NCI-H2196 (cell line): ENCODE data around the gene ZNF281.
A peak's percentile ranks its signal among the peaks of the same experiment; 100 is the strongest.
"Not testable (repeated sequence)": the region's sequence is repeated elsewhere in the genome, so short reads cannot be mapped to it uniquely, and the experiment has no call there.

Experiments used
- DNase-seq: peaks from one replicate; lab custom pipeline; 2025; ENCODE audit not compliant: unreplicated experiment; lab: John Stamatoyannopoulos, UW

The ZNF281 gene

DNA sequence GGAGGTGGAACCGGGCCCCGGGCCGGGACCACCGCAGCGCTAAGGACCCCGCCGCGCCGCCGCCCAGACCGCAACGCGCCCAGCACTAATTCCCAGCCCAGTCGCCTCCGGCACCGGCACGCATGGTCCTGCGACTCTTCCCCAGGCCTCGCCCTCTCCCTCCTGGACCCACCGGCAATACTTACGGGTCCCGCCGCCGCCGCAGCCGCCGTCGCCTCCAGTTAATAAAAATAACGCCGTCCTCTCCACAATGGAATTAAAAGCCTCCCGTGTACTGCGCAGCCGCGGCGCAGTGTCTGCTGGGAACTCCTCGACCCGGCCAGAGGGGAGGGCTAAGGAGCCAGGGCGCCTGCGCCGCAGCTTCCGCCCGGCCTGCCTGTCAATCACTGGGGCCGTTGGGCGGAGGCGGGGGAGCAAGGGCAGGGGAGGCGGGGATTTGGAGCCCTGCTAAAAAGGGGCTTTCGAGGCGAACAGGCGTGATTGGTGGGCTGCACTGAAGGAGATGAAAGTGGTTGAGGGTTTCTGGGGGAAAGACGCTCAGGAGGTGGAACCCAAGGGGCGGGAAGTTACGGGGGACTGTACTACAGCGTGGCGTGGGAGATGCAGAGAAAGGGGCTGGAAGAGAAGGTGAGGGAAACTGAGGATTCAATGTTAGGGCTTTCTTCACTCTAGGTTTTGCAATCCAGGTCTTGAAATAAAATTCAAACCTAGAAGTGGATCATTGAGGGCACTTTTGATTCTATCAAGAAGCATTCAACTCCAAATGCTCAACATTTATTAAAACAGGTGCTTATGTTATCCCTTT is at the start of gene ZNF281:
TSS of gene ZNF281 (minus strand) at position 276 of the 805 bp plus-strand sequence. CDS start 331 bp downstream, outside the sequence.
- peak; percentile 92 for DNase-seq

- DNase-seq: no peak
Measured at GRCh38 chr1:200458780-200459179, 48.9 kb upstream of the ZNF281 start.

DNA sequence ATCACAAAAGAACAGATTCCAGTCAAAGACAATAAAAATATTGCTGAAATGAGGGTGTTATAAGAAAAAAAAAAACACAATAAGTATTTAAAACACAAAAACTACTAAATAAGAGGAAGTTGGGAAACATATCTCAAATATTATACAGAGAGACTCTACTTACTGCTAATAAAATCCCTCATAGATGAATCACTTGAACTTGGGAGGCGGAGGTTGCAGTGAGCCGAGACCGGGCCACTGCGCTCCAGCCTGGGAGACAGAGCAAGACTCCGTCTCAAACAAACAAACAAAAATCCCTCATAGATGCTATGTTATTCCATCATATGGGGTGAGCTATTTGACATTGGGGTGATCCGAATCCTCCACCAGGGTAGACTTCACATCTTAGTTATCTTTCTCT is 48.0 kb upstream of the ZNF281 start:
- no peak for DNase-seq

DNA sequence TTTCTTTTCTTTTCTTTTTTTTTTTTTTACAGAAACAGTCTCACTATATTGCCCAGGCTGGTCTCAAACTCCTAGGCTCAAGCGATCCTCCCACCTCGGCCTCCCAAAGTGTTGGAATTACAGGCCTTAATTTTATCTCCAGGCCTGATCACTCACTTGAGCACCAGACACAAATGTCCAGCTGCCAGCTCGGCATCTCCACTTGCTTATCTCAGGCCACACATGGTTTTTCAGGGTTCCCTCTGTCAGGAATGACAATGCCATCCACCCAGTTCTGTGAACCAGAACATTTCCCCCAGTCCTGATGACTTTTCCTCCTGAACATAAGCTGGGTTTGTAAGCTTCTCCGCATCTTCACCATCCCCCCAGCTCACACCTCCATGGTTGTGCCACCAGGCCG is 44.6 kb upstream of the ZNF281 start:
- no peak for DNase-seq

- DNase-seq: no peak
Measured at GRCh38 chr1:200453553-200453905, 43.7 kb upstream of the ZNF281 start.

GRCh38 chr1:200452850-200453552 is 43.2 kb upstream of the ZNF281 start:
- DNase-seq: no peak

DNA sequence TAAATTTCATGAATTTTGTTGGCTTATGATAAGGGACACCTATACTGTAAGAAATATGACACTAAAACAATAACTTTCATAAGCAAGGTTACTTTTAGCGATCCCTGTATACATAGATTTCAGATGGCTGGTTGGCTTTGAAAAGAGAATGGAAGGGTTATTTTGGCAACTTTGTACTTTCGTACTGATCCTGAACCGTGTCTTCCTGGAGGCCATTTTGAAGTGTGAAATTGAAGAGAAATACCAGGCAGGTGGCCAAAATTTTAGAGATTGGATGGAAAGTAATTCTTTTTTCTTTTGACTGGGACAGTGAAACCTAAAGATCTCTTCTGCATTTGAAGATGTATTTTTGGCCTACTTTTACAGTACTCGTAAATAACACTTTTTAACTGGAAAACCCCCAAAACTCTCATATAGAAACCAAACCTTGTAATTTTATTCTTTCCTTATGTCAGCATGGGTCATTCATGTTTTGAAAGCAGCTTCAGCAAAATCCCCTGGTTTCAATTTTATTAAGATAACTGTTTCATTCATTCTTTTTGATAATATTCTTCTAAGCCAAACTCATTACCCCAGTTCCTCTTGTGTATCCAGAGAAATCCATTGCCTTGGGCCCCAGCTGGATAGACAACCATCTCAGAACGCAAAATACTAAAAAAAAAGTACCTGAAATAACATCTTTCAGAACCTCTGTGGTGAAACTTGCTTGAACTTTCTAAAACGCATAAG is 38.4 kb upstream of the ZNF281 start:
- no peak for DNase-seq

- no peak for DNase-seq
Measured at GRCh38 chr1:200445213-200445612, 35.4 kb upstream of the ZNF281 start.

- DNase-seq: no peak
Measured at GRCh38 chr1:200444478-200444877, 34.6 kb upstream of the ZNF281 start.

GRCh38 chr1:200443860-200444259 is 34.0 kb upstream of the ZNF281 start:
- DNase-seq: no peak

DNA sequence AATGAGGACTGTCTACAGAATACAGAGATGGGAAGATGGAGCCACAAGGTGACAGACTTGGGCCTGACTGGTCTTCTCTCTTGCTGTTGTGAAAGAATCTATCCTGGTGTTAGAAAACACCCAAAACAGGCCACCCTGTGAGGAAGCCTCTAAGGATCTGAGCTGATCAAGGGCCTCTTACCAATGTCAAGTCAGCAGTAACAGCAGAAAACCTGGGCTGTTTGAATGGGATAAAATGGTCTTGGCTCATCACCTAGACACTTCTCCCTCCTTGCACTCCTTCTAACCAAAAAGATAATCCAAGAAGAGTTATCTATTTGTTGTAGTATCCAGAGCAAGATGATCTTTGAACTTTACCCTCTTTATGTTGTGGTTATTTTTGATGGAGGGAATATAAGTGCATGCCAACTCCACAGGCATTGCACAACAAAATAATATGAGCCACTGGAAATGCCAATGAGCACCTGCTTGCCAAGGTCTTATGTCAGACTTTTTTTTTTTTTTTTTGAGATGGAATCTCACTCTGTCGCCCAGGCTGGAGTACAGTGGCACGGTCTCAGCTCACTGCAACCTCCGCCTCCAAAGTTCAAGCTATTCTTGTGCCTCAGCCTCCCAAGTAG is 32.8 kb upstream of the ZNF281 start:
- DNase-seq: no peak

DNA sequence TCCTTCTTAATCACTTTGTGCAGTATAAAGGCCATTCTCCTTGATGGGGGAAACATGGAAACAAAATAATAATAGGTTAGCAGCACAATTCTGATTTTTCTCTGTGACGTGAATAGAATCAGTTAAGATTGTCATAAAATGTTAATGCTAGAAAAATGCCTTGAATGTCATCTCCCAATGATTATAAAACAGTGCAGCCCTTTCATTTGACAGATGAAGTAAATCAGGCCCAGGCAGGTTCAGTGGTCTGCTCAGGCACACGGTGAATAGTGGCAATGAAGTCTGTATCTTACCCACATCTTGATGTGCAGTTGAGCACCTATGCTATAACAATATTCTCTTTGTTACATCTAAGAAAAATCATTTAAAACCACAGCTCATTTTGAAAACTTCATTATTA is 32.2 kb upstream of the ZNF281 start:
- no peak for DNase-seq

- no peak for DNase-seq
Measured at GRCh38 chr1:200438911-200439310, 29.1 kb upstream of the ZNF281 start.

DNA sequence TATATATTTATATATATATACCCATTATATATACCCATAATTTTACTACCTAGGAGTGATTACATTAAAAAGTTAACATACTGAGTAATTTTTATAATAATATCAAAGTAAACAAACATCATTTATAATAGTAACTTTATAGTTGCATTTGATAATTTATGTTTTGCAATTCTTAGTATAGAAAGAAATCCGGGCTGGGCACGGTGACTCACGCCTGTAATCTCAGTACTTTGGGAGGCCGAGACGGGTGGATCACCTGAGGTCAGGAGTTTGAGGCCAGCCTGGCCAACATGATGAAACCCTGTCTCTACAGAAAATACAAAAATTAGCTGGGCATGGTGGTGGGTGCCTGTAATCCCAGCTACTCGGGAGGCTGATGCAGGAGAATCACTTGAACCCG is 28.6 kb upstream of the ZNF281 start:
- DNase-seq: not testable (repeated sequence)

GRCh38 chr1:200437556-200438203 is 27.8 kb upstream of the ZNF281 start:
- no peak for DNase-seq

- DNase-seq: no peak
Measured at GRCh38 chr1:200437088-200437487, 27.3 kb upstream of the ZNF281 start.

- DNase-seq: no peak
Measured at GRCh38 chr1:200436436-200436835, 26.6 kb upstream of the ZNF281 start.

GRCh38 chr1:200435200-200435780 is 25.5 kb upstream of the ZNF281 start:
- no peak for DNase-seq

GRCh38 chr1:200433586-200433985 is 23.8 kb upstream of the ZNF281 start:
- DNase-seq: no peak

DNA sequence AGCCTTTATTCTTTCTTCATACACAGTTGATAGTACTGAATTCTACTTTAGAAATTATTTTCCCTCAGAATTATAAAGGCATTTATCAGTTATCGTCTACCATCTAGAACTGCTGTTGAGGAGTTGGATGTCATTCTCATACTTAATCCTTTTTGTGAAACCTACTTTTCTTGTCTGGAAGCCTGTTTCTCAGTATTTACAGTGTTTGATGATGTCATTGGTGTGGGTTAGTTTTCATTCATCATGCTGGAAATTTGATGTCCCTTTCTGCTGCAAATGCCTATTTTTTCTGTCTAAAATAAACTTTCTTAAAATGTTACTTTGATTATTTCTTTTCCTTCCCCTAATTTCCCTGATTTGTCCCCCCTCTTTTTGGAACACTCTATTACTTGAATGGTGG is 22.8 kb upstream of the ZNF281 start:
- no peak for DNase-seq
